Measurements from ENCODE around the gene ABCC1. TPM values are rescaled to one million over a fixed set of nuclear protein-coding genes. Genes with fewer than 3 reads are reported as not detected.

ABCC1 gene
- total RNA-seq, 2 donors from 2014 or later: 51.8 to 66.9 TPM

DNA sequence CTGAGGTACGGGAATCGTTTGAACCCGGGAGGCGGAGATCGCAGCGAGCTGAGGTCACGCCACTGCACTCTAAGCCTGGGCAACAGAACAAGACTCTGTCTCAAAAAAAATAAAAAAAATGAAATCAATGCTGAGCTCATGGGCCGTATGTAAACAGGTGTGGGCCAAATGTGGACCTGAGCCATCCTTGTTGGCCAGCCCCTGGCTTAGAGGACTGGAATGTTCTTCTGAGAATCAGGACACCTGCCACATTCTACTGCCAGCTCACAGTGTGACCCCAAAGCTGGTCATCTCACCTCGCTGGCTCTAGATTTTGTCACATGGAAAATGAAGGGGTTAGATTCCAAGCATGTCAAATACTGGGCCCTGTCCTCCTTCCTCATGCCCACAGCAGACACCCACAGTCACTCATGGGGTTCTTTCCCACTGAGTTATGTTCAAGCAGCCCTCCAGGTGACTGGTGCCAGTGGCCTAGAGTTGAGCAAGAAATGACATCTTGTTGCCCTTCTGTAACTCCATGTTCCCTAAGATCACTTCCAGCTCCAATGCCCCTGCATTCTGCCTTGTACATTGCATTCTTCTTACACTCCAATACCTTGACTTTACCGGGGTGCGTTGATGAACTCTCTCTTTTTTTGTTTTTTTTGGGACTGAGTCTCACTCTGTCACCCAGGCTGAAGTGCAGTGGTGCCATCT, 110.6 kb downstream of the ABCC1 start:
- Mint-ChIP-seq H3K36me3 (peaks cover 4 to 21% of the 10 kb centered on the region in 2 donors), H3K9me3 (no peaks in the 10 kb centered on the region), H3K27ac (no peak overlapping the region)
- ATAC-seq (no peak), DNase-seq (ENCODE audit: low spot score in 2 of 2) (no peak)

DNA sequence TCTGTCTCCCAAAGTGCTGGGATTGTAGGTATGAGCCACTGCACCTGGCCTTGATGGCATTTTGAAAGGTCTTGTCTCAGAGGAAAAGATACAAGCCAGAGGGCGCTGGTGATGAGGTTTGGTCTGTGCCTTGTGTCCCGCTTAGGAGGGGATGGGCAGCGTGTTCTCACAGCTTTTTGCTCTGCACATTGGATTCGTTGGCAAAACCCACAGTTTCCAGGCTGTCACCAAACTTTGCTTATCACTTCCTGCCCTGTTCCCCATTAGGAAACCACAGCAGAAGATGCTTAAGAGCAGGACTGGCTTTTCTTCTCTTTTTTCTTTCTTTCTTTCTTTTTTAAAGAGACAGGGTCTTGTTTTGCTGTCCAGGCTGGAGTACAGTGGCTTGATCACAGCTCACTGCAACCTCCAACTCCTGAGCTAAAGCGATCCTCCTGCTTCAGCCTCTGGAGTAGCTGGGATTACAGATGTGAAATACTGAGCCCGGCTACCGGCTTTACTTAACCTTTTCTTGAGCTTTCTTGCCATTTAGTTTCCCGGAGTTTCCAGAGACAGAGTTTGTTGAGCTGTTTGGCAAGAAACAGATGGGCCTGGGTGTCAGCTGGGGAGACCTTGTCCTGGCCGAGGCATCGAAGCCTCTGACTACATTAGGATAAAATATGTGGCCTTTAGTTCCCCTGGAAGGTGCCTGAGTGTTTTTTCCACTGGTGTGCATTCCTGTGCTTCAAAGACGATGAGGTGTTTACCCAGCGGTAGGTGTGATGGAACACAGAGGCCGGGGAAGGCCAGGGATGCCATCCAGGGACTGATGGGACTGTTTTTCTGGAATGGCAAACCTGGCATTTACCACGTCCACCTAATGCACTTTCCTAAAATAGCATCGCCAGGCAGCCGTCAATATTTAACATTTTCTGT, 112.9 kb downstream of the ABCC1 start:
- peak overlapping the region; percentile 29 to 82 for H3K27ac Mint-ChIP-seq
- DNase-seq (ENCODE audit: low spot score in 2 of 2): no peak
- H3K9me3 Mint-ChIP-seq: no peaks in the 10 kb centered on the region

DNA sequence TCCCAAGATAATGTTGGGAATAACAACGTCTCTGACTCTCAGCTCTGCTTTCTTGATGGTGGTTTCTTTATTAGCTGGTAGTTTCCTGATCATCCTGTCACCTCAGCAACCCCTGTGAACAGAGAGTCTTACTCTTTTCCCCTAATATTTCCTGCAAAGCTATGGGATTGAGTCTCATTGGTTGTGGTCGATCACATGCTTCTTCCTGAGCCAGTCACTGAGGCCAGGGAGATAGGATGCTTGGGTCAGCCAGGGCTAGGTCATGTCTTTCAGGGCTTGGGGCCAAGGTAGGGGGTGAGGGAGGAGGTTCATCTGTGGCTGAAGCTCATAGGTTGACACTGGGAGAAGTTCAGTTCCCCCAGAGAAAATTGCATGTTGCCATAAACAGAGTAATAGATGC, 114.3 kb downstream of the ABCC1 start:
- no peak for DNase-seq (ENCODE audit: low spot score in 2 of 2)
- Mint-ChIP-seq H3K27ac (peak overlapping the region; percentile 28 to 93), H3K36me3 (peaks cover 0 to 27% of the 10 kb centered on the region in 2 donors), H3K9me3 (no peaks in the 10 kb centered on the region)
- ATAC-seq: no peak

More for the DNA sequence above, 112.9 kb downstream of the ABCC1 start:
- peaks cover 0 to 31% of the 10 kb centered on the region in 2 donors for H3K36me3 Mint-ChIP-seq
- ATAC-seq: peak in 1 of 2 donors; percentile 47

DNA sequence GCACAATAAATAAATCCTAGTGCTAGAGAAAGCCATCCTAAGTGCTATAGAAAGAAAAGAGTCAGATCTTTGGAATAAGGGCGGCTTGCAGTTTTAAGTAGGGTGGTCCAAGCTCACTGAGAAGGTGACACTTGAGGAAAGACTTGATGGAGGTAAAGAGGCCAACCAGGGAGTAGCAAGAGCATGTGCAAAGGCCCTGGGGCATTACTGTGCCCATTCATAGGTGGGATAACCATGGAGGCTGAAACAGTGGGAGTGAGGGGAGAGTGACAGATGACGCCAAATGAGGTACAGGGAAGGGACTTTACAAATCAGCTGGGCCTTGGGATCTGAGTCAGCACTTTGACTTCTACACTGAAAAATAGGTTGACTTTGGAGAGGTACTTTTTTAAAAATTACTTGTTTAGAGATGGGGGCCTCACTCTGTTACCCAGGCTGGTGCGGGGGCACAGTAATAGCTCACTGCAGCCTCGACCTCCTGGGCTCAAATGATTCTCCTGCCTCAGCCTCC, 115.5 kb downstream of the ABCC1 start:
- peak overlapping the region; percentile 14 to 69 for H3K27ac Mint-ChIP-seq
- no peaks in the 10 kb centered on the region for H3K9me3 Mint-ChIP-seq
- H3K36me3 Mint-ChIP-seq: peaks cover 0 to 27% of the 10 kb centered on the region in 2 donors
- DNase-seq (ENCODE audit: low spot score in 2 of 2) (no peak), ATAC-seq (no peak)

DNA sequence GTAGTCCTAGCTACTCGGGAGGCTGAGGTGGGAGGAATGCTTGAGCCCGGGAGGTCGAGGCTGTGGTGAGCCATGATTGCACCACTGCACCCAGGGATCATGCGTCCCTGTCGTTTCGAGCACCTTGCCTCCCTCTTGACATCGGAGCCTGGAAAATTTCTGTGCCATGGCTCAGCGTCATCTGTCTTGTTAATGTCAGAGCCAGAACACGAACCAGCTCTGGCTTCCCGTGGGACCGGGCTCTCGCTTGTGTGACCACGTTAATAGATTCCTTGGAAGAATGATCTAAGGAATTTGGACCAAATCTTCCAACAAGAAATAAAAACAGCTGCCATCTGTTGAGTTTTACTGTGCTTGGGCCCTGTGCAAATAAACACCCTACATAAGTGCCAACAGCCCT, 117.7 kb downstream of the ABCC1 start:
- DNase-seq (ENCODE audit: low spot score in 2 of 2) (no peak), ATAC-seq (no peak)
- Mint-ChIP-seq H3K27ac (peak overlapping the region in 1 of 2 donors; percentile 0), H3K9me3 (no peaks in the 10 kb centered on the region), H3K36me3 (peaks cover 0 to 13% of the 10 kb centered on the region in 2 donors)

DNA sequence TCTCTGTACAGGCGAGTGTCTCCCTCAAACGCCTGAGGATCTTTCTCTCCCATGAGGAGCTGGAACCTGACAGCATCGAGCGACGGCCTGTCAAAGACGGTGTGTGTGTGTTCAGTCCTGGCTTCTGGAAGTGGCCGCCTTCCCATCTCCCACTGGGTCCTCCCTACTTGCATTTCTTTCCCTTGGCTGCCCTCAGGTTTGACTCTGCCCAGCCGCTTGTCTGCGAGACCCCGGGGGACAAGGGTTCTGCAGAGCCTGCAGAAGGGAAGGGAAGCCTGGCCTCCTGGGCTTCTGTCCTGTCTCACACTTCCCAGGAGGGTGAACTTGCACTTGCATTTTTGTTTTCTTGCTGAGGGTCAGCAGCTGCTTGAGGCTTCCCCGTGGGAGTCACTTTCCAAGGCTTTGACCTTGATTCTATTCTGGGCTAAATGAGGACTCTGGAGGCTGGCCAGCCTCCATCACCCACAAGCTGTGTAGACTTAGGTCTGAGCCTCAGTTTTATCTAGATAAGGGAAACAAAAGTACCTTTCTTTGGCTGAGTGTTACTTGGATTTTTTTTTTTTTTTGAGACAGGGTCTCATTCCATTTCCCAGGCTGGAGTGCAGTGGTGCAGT, 122.3 kb downstream of the ABCC1 start:
- ATAC-seq (no peak), DNase-seq (ENCODE audit: low spot score in 2 of 2) (no peak)
- peak overlapping the region in 1 of 2 donors; percentile 82 for H3K27ac Mint-ChIP-seq
- no peaks in the 10 kb centered on the region for H3K9me3 Mint-ChIP-seq
- H3K36me3 Mint-ChIP-seq: peaks cover 0 to 7% of the 10 kb centered on the region in 2 donors

DNA sequence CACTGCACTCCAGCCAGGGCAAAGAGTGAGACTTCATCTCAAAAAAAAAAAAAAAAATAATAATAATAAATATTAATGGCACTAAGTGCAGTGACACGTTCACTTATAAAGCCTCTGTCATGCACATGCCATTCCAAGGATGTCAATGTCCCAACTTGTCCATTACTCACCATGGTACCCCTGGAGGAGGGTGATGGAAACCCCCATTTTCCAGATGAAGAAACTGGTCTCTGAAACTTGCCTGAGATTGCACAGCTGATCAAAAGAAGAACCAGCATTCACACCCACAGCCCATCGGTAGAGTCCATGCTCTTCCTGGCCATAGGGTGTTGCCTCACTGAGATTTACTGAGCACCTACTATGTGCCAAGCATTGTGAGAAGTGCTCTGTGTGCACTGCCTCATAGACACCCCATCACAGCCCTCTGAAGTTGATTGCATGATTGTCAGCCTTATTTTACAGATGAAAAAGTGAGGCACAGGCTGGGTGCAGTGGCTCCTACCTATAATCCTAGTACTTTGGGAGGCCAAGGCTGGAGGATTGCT, 123.7 kb downstream of the ABCC1 start:
- no peak overlapping the region for H3K27ac Mint-ChIP-seq
- DNase-seq (ENCODE audit: low spot score in 2 of 2) (no peak), ATAC-seq (no peak)
- no peaks in the 10 kb centered on the region for H3K9me3 Mint-ChIP-seq
- peaks cover 0 to 6% of the 10 kb centered on the region in 2 donors for H3K36me3 Mint-ChIP-seq

DNA sequence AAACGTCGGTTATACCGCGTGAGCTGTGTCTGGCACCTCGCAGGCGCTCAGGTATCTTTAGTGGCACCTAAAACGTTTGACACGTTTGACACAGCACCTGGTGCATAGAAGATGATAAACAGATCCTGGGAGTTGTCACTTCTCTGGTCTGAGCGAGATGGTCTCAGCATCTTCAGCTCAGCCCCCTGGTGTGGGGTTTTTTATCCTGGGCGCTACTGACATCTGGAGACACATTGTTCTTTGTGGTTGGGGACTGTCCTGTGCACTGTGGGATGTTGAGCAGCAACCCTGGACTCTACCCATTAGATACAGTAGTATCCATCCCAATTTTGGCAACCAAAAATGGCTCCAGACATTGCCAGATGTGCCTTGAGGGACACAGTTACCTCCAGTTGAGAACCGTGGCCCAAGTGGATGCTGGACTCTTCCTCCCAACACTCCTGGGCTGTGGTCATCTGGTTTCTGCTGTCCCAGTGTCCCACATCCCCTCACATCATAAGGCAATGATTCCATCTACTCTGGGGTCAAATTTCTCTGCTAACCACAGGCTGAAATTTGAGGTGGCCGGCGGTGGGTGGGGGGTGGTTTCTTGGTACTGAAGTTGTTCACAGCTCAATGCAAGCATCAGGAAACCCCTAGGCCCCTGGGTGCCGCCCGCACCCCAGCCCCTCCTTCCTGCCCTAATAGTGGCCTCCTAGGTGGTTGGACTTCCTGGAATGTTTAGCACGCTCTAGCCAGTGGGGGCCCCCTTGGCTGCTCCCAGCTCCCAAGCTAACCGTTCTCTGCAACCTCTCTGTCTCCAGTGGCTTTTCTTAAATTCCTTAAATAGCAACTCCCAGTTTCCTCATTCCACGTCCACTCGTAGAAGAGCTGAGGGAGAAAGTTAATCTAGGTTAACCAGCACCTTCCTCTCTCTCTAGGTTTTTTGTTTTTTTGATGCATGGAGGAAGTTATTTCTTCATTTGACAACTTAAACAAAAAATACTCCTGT, 124.8 kb downstream of the ABCC1 start:
- no peak for ATAC-seq
- Mint-ChIP-seq H3K9me3 (no peaks in the 10 kb centered on the region), H3K36me3 (peaks cover 0 to 6% of the 10 kb centered on the region in 2 donors), H3K27ac (peak overlapping the region; percentile 44 to 90)
- DNase-seq (ENCODE audit: low spot score in 2 of 2): no peak

DNA sequence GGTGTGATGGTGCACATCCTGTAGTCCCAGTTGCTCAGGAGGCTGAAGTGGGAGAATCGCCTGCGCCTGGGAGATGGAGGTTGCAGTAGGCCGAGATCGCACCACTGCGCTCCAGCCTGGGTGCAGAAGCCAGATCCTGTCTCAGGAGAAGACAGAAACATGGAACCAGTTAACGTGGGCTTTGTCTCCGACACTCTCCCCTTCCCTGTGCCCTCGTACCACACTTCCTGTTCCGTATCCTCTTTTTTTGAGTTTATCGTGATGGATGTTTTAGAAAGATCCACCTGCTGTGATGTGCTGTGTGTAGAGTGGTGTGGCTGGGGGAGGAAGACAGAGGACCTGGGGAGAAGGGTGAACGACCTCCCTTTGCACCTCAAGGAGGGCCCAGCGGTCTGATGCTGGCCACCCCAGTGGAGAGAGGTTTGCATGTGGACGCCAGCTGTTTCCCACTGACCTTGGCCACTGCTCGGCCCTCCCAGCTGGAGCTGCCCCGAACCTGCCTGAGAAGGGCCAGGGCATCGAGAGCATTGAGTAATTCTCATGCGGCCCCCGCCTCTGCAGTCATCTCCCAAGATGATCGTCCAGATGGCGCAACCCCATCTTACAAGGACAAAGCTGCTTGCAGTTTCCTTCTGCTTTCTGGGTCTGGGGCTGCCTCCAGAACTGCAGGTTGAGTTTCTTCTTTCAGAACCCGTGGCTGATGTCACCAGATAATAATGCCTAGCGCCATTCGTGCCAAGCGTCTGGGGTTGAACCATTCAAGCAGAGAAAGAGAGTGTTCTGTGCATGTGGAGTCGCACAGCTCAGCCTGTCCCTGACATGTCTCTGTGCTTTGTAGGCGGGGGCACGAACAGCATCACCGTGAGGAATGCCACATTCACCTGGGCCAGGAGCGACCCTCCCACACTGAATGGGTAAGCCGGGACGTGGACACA, 126.3 kb downstream of the ABCC1 start:
- ATAC-seq: no peak
- peaks cover 0 to 13% of the 10 kb centered on the region in 2 donors for H3K36me3 Mint-ChIP-seq
- peak overlapping the region; percentile 65 to 68 for H3K27ac Mint-ChIP-seq

DNA sequence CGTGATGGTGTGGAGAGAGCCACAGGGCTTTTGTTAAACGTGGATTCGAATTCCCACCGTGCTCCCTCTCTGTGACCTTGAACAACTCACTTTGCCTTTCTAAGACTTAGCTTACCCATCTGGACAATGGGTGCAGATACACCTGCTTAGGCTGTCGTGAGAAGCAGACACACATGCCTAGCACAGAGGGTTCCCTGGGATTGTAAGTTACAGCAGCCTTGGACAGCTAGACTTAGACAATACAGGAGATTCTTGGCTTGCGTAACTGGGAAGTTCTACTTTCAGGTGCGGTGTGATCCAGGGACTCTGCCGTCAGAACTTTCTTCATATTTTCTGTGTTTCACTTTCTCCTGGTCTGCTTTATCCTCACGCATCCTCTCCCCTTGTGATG, 127.0 kb downstream of the ABCC1 start:
- H3K36me3 Mint-ChIP-seq: peaks cover 0 to 18% of the 10 kb centered on the region in 2 donors
- ATAC-seq: no peak
- no peaks in the 10 kb centered on the region for H3K9me3 Mint-ChIP-seq
- H3K27ac Mint-ChIP-seq: peak overlapping the region in 1 of 2 donors; percentile 65
- DNase-seq (ENCODE audit: low spot score in 2 of 2): no peak

More for the DNA sequence above, 126.3 kb downstream of the ABCC1 start:
- no peaks in the 10 kb centered on the region for H3K9me3 Mint-ChIP-seq
- DNase-seq (ENCODE audit: low spot score in 2 of 2): no peak

DNA sequence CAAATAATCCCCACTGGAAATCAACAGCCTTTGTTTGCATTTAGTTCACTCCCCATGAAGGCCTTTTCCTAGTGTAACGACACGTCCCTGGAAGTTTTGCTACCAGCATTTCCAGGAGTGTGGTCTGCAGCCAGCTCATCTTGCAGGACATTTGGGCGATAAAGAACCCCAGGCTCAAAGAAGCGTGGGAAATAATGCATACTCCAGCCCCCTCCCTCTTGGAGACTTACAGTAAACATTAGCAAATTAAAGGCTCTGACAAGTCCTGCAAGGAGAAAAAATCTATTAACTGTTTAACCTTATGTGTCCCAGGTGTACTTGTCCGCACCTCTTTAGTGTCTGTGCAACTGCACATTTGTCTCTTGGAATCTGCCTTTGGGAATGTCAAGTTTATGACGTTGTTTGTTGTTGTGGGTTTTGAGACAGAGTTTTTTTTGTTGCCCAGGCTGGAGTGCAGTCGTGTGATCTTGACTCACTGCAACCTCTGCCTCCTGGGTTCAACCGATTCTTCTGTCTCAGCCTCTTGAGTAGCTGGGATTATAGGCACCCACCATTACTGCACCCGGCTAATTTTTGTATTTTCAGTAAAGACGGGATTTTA, 131.1 kb downstream of the ABCC1 start:
- no peak overlapping the region for H3K27ac Mint-ChIP-seq
- H3K36me3 Mint-ChIP-seq: peaks cover 19 to 51% of the 10 kb centered on the region in 2 donors
- no peak for DNase-seq (ENCODE audit: low spot score in 2 of 2)
- ATAC-seq: no peak
- H3K9me3 Mint-ChIP-seq: peaks cover 0 to 6% of the 10 kb centered on the region in 2 donors

DNA sequence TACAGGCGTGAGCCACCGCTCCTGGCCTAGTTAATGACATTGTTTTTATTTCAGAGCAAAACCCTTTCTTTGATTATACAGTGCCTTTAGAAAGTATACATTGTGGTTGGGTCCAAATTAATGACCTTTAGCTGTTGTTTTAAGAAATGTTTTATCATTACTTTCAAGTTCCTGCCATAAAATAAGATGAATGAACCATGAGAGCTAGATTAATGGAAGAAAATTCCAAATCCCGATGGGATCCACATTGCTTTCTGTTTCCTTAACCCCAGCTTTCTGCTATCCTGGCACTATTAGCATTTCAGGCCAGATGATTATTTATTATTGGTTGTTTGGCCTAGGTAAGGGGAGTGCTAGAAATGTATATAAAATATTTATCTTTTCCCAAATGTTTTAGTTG, 131.7 kb downstream of the ABCC1 start:
- ATAC-seq: no peak
- peaks cover 0 to 6% of the 10 kb centered on the region in 2 donors for H3K9me3 Mint-ChIP-seq
- no peak for DNase-seq (ENCODE audit: low spot score in 2 of 2)
- H3K27ac Mint-ChIP-seq: no peak overlapping the region
- peaks cover 19 to 51% of the 10 kb centered on the region in 2 donors for H3K36me3 Mint-ChIP-seq

DNA sequence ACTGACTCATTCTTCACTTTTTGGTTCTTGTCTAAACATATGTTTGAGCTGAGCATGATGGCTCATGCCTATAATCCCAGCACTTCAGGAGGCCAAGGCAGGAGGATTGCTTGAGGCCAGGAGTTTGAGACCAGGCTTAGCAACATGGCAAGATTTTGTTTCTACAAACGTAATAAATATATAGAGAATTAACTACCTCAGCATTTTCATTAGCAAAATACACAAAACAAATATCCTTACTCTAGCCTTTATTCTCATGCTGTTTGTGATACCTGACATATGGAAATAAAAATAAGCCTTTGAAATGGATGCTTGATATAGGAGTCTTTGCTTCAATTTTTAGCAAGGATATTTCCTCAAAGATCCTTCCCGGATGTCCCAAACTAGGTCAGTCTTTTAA, 132.8 kb downstream of the ABCC1 start:
- Mint-ChIP-seq H3K27ac (no peak overlapping the region), H3K9me3 (peaks cover 0 to 6% of the 10 kb centered on the region in 2 donors), H3K36me3 (peaks cover 28 to 55% of the 10 kb centered on the region in 2 donors)
- ATAC-seq (no peak), DNase-seq (ENCODE audit: low spot score in 2 of 2) (no peak)

All from activated naive CD4-positive, alpha-beta T cell treated with anti-CD3 and anti-CD28 coated beads, Interleukin-2, amount 50 U/mL, for 72 hours (primary cell).